ENCODE results near the gene RBM20.

DNA sequence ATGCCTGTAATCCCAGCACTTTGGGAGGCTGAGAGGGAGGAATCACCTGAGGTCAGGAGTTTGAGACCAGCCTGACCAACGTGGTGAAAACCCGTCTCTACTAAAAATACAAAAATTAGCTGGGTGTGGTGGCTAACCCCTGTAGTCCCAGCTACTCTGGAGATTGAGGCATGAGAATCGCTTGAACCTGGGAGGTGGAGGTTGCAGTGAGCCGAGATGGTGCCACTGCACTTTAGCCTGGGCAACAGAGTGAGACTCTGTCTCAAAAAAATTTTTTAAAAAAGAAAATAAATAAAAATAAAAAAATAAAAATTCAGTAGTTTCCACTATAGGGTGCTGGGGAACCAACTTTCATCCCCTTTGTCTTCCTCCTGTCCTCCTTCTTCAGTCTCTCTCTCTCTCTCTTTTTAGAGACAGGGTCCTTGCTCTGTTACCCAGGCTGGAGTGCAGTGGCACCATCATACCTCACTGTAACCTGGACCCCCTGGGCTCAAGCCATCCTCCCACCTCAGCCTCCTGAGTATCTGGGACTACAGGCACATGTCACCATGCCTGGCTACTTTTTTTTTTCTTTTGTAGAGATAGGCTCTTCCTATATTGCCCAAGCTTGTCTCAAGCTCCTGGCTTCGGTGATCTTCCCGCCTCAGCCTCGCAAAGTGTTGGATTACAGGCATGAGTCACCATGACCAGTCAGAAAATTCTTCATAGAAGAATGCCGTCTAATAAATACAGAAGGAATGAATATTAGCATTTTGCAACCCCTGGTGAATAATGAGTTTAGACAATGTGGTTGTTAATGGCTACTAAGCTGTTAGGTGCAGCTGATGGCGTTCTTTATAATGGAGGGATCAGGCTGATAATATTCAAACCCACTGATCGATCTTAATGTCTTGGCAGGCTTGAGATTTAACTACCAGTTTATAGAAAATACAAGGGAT, 20.6 kb downstream of the RBM20 start:
- TF ChIP-seq POLR2A (IDR thresholded peaks at IDR 0.05) = no peak
- TF ChIP-seq, protein P1, sequence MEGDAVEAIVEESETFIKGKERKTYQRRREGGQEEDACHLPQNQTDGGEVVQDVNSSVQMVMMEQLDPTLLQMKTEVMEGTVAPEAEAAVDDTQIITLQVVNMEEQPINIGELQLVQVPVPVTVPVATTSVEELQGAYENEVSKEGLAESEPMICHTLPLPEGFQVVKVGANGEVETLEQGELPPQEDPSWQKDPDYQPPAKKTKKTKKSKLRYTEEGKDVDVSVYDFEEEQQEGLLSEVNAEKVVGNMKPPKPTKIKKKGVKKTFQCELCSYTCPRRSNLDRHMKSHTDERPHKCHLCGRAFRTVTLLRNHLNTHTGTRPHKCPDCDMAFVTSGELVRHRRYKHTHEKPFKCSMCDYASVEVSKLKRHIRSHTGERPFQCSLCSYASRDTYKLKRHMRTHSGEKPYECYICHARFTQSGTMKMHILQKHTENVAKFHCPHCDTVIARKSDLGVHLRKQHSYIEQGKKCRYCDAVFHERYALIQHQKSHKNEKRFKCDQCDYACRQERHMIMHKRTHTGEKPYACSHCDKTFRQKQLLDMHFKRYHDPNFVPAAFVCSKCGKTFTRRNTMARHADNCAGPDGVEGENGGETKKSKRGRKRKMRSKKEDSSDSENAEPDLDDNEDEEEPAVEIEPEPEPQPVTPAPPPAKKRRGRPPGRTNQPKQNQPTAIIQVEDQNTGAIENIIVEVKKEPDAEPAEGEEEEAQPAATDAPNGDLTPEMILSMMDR (IDR thresholded peaks at IDR 0.05) = no peak

Data from uterus (tissue), 2 donors.